ENCODE measurements around the gene ZNF730.
"Not testable (repeated sequence)": the region's sequence is repeated elsewhere in the genome, so short reads cannot be mapped to it uniquely, and the experiment has no call there.

Gene ZNF730

GRCh38 chr19:23145617-23146415, 29.0 kb downstream of the ZNF730 start:
- in situ Hi-C loops (cut with MboI; ENCODE audit: low pct_unique_long_range_greater_than_20kb, low sequenced_read_pairs, unreplicated experiment) = no loop called here
- no peak for TF ChIP-seq CTCF (IDR thresholded peaks at IDR 0.05; ENCODE audit: extremely low read depth, insufficient read depth, missing control alignments)
- DNase-seq (ENCODE audit: low spot score) = no peak

- no peak for DNase-seq (ENCODE audit: low spot score)
- TF ChIP-seq CTCF (IDR thresholded peaks at IDR 0.05; ENCODE audit: extremely low read depth, insufficient read depth, missing control alignments) = no peak
- in situ Hi-C loops (cut with MboI; ENCODE audit: low pct_unique_long_range_greater_than_20kb, low sequenced_read_pairs, unreplicated experiment) = no loop called here
Measured at GRCh38 chr19:23160766-23161165, 43.9 kb downstream of the ZNF730 start.

GRCh38 chr19:23168286-23168685, 51.5 kb downstream of the ZNF730 start:
- in situ Hi-C loops (cut with MboI; ENCODE audit: low pct_unique_long_range_greater_than_20kb, low sequenced_read_pairs, unreplicated experiment); DNase-seq (ENCODE audit: low spot score): not testable (repeated sequence)

GRCh38 chr19:23183251-23183650, 66.4 kb downstream of the ZNF730 start:
- in situ Hi-C loops (cut with MboI; ENCODE audit: low pct_unique_long_range_greater_than_20kb, low sequenced_read_pairs, unreplicated experiment) = no loop called here
- no peak for DNase-seq (ENCODE audit: low spot score)
- TF ChIP-seq CTCF (IDR thresholded peaks at IDR 0.05; ENCODE audit: extremely low read depth, insufficient read depth, missing control alignments) = no peak

GRCh38 chr19:23190341-23190740, 73.5 kb downstream of the ZNF730 start:
- in situ Hi-C loops (cut with MboI; ENCODE audit: low pct_unique_long_range_greater_than_20kb, low sequenced_read_pairs, unreplicated experiment) = no loop called here
- no peak for DNase-seq (ENCODE audit: low spot score)
- TF ChIP-seq CTCF (IDR thresholded peaks at IDR 0.05; ENCODE audit: extremely low read depth, insufficient read depth, missing control alignments) = no peak
